ENCODE measurements around the gene MSH3. TPM values are rescaled to one million over a fixed set of nuclear protein-coding genes. Genes with fewer than 3 reads are reported as not detected.

MSH3 gene
- total and polyA plus RNA-seq, 2 of the 8 experiments (the other 6 are each of a cell fraction or from before 2014, with no cell fraction given), result 3.6 to 22.6 TPM

DNA sequence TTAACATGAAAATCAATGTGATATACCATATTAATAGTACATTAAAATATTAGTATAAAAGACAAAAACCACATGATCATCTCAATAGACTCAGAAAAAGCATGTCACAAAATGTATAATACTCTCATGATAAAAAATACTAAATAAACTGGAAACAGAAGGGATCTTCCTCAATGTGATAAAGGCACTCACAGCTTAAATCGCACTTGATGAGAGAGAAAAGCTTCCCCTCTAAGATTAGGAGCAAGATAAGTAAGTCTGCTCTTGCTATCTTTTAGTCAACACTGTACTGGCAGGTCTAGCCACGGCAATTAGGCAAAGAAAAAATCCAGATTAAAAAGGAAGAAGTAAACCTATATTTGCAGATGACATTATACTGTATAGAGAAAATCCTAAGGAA lies 21.8 kb upstream of the MSH3 start:
- H3K4me1 ChIP-seq (replicated peaks in 1 of 4; ENCODE audit: control insufficient read depth in 3 of 4, insufficient read depth in 4 of 4, low read length in 3 of 4), result no peaks in the 10 kb centered on the region
- H3K56ac ChIP-seq (replicated peaks; ENCODE audit: insufficient read length, low read depth, low read length), result no peak overlapping the region
- POLR2A ChIA-PET (ENCODE audit: partially characterized antibody), result interaction anchor here (1.4 kb wide), 1 partner anchor 10 kb away, joined by 5 read pairs; no protein-coding TSS in a partner anchor
- CTCF ChIA-PET (ENCODE audit: partially characterized antibody), result no interaction called here
- no peak overlapping the region for H3K23ac ChIP-seq (ENCODE audit: insufficient read length)
- H3K14ac ChIP-seq (ENCODE audit: insufficient read length), result no peak overlapping the region
- H3K27me3 ChIP-seq (replicated peaks in 1 of 4; ENCODE audit: control insufficient read depth in 3 of 4, extremely low read depth in 1 of 4, insufficient read depth in 3 of 4, low read length in 3 of 4), result no peaks in the 10 kb centered on the region
- H3K36me3 ChIP-seq (ENCODE audit: control insufficient read depth in 2 of 4, insufficient read depth in 4 of 4, low read length in 3 of 4), result peaks cover 0 to 59% (median 16%) of the 10 kb centered on the region in 4 experiments; a peak in 7 of 8 replicates
- no peak overlapping the region for H3K27ac ChIP-seq (ENCODE audit: low read depth, low read length)
- no peaks in the 10 kb centered on the region for H3K79me1 ChIP-seq (ENCODE audit: low read depth, low read length)
- WGBS, 2 experiments (ENCODE audit: extremely low coverage in 1 of 2, insufficient coverage in 1 of 2, insufficient read length in 1 of 2, insufficient replicate concordance in 2 of 2, low coverage in 1 of 2, low lambda C conversion rate in 2 of 2, missing lambda C conversion rate in 1 of 2), result 86% methylated on average over 2 of the region's 2 CpGs; no CpG with 5 or more reads in 1 of the 2 experiments
- no peak overlapping the region for H4K5ac ChIP-seq (ENCODE audit: insufficient read length, low read depth, low read length)
- H3K9ac ChIP-seq (replicated peaks in 1 of 4; ENCODE audit: extremely low read depth in 1 of 4, low read depth in 3 of 4, low read length in 3 of 4), result no peak overlapping the region
- H4K8ac ChIP-seq (ENCODE audit: extremely low read depth, insufficient read depth, low read length), result no peak overlapping the region
- H3K18ac ChIP-seq (ENCODE audit: extremely low read depth, low read length), result no peak overlapping the region
- no peak overlapping the region for H3K4me3 ChIP-seq (ENCODE audit: extremely low read depth in 1 of 4, insufficient read depth in 2 of 4, low read depth in 3 of 4, low read length in 4 of 4)
- no peak overlapping the region for H2BK20ac ChIP-seq (ENCODE audit: low read length)
- H3K9me3 ChIP-seq (ENCODE audit: insufficient read depth in 2 of 2, low read depth in 1 of 2, low read length in 1 of 2), result no peaks in the 10 kb centered on the region
- DNase-seq (ENCODE audit: low read depth in 1 of 2, low spot score in 2 of 2) (no peak), FAIRE-seq (no peak)
- no peak overlapping the region for H2AFZ ChIP-seq (ENCODE audit: low read length)
- no peak overlapping the region for H4K91ac ChIP-seq (replicated peaks; ENCODE audit: insufficient read length, low read length)
- H3K4me2 ChIP-seq (ENCODE audit: insufficient read depth in 1 of 2, low read depth in 2 of 2, low read length in 2 of 2), result no peak overlapping the region
- H4K20me1 ChIP-seq (replicated peaks in 1 of 2; ENCODE audit: control insufficient read depth in 1 of 2, insufficient read depth in 2 of 2, low read length in 2 of 2), result peaks cover 0 to 2% of the 10 kb centered on the region in 2 experiments
- H2BK15ac ChIP-seq (ENCODE audit: low read length), result no peak overlapping the region
- H2BK12ac ChIP-seq (ENCODE audit: low read depth, low read length), result no peak overlapping the region
- H3K4ac ChIP-seq (replicated peaks; ENCODE audit: insufficient read length, low read depth, low read length), result no peak overlapping the region
- H2BK5ac ChIP-seq (ENCODE audit: low read depth, low read length), result no peak overlapping the region
- no peaks in the 10 kb centered on the region; the same call in 1 of the 2 replicates for H3K23me2 ChIP-seq (ENCODE audit: low read depth, low read length)
- no peak overlapping the region for H2BK120ac ChIP-seq (replicated peaks; ENCODE audit: low read depth, low read length)
- no peak for TF ChIP-seq RBBP5 (IDR thresholded peaks at IDR 0.05; ENCODE audit: borderline replicate concordance, low read depth, low read length)
- no peak for TF ChIP-seq POLR2A (IDR thresholded peaks at IDR 0.05; ENCODE audit: control extremely low read depth in 1 of 2, low read depth in 2 of 2, low read length in 2 of 2)
- TF ChIP-seq SIX5 (IDR thresholded peaks at IDR 0.05; ENCODE audit: low read depth, low read length), result no peak
- no peak for TF ChIP-seq SIN3A (conservative IDR thresholded peaks at IDR 0.05 in 1 of 2, IDR thresholded peaks at IDR 0.05 in 1 of 2; ENCODE audit: low read depth in 1 of 2, low read length in 2 of 2)
- no peak for TF ChIP-seq EZH2 (IDR thresholded peaks at IDR 0.05; ENCODE audit: low read depth, low read length, severe bottlenecking)
- no peak for TF ChIP-seq CTCF (IDR thresholded peaks at IDR 0.05; ENCODE audit: control extremely low read depth in 1 of 3, insufficient read depth in 1 of 3, low read depth in 1 of 3, low read length in 3 of 3)
- TF ChIP-seq TEAD4 (IDR thresholded peaks at IDR 0.05; ENCODE audit: low read depth, low read length), result no peak
- TF ChIP-seq KDM1A (IDR thresholded peaks at IDR 0.05; ENCODE audit: borderline replicate concordance, low read length), result no peak
- TF ChIP-seq SIRT6 (IDR thresholded peaks at IDR 0.05; ENCODE audit: low read length), result no peak
- TF ChIP-seq ZNF274 (IDR thresholded peaks at IDR 0.05; ENCODE audit: borderline replicate concordance, extremely low read depth, low read length), result no peak
- TF ChIP-seq, protein P1, sequence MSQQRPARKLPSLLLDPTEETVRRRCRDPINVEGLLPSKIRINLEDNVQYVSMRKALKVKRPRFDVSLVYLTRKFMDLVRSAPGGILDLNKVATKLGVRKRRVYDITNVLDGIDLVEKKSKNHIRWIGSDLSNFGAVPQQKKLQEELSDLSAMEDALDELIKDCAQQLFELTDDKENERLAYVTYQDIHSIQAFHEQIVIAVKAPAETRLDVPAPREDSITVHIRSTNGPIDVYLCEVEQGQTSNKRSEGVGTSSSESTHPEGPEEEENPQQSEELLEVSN (IDR thresholded peaks at IDR 0.05), result no peak
- no peaks in the 10 kb centered on the region for H3K79me2 ChIP-seq (ENCODE audit: control insufficient read depth in 1 of 2, insufficient read depth in 2 of 2, low read length in 2 of 2)
- H2AK5ac ChIP-seq (ENCODE audit: low read depth, low read length), result no peak overlapping the region

All from H1 (cell line).